Measurements from ENCODE around the gene SH3GL1. TPM values are rescaled to one million over a fixed set of nuclear protein-coding genes. Genes with fewer than 3 reads are reported as not detected.

The SH3GL1 gene
- total and polyA plus RNA-seq, 9 of the 15 experiments (the other 6 are each of a cell fraction or from before 2014, with no cell fraction given), result 1.7 to 75.3 (median 25.7) TPM

DNA sequence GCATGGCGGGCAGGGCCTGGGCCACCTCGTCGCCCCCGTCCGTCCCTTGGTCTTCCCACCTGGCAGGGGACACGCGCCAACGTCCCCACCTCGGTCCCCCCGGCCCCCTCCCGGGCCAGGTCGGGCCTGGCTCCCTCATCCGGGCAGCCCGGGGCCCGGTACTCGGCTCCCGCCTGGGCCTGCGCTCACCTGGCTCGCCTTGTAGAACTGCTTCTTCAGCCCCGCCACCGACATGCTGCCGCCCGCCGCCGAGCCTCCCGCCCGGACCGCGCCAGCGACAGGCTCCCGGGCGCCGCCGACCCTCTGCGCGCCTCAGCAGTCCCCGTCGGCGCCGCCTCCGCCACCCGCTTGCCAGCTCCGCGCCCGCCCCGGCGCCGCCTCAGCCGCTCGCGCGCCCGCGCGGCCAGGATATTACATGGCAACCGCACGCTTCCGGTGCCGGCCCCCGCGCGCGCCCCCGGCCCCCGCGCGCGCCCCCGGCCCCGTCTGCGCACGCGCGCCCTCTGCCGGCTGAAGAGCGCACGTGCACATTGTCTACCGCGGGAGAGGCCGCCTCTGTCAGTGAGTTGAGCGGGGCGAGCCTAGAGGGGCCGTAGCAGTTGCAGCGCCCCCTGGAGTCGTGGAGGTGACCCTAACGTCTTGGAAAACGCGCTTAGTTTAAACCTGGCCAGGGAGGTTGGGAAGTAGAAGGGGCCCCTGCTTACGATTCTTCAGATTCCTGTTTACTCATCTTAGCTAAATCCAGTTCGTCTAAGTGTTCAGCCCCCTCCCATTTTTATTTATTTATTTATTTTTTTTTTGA lies at the start of gene SH3GL1 (continued):
- TF ChIP-seq RFX5 (IDR thresholded peaks at IDR 0.05; ENCODE audit: low read depth, low read length) (no peak), ESRRA (IDR thresholded peaks at IDR 0.05; ENCODE audit: borderline replicate concordance, low read depth) (peak; percentile 45; the same call in 1 of the 2 replicates), KLF13 (tag; IDR thresholded peaks at IDR 0.05; ENCODE audit: borderline replicate concordance, low read depth) (no peak), ZNF165 (CRISPR knock-in tag; IDR thresholded peaks at IDR 0.05; ENCODE audit: borderline replicate concordance) (no peak), ZKSCAN8 (CRISPR knock-in tag; IDR thresholded peaks at IDR 0.05) (no peak), MEIS2 (IDR thresholded peaks at IDR 0.05; ENCODE audit: partially characterized antibody) (no peak), EGR1 (conservative IDR thresholded peaks at IDR 0.05) (no peak), ZKSCAN1 (IDR thresholded peaks at IDR 0.05; ENCODE audit: low read depth, low read length) (peak; percentile 74; the same call in 1 of the 2 replicates), RBFOX2 (IDR thresholded peaks at IDR 0.05; ENCODE audit: low read depth, low read length) (peak; percentile 80), ZNF12 (CRISPR knock-in tag; IDR thresholded peaks at IDR 0.05) (no peak), ZNF695 (CRISPR knock-in tag; IDR thresholded peaks at IDR 0.05) (no peak), SIRT6 (IDR thresholded peaks at IDR 0.05; ENCODE audit: low read depth, low read length) (no peak), SETDB1 (IDR thresholded peaks at IDR 0.05; ENCODE audit: low read length) (no peak)
- TF ChIP-seq, protein P1, sequence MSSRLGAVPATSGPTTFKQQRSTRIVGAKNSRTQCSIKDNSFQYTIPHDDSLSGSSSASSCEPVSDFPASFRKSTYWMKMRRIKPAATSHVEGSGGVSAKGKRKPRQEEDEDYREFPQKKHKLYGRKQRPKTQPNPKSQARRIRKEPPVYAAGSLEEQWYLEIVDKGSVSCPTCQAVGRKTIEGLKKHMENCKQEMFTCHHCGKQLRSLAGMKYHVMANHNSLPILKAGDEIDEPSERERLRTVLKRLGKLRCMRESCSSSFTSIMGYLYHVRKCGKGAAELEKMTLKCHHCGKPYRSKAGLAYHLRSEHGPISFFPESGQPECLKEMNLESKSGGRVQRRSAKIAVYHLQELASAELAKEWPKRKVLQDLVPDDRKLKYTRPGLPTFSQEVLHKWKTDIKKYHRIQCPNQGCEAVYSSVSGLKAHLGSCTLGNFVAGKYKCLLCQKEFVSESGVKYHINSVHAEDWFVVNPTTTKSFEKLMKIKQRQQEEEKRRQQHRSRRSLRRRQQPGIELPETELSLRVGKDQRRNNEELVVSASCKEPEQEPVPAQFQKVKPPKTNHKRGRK (tag; IDR thresholded peaks at IDR 0.05), result no peak
- TF ChIP-seq, protein P2, sequence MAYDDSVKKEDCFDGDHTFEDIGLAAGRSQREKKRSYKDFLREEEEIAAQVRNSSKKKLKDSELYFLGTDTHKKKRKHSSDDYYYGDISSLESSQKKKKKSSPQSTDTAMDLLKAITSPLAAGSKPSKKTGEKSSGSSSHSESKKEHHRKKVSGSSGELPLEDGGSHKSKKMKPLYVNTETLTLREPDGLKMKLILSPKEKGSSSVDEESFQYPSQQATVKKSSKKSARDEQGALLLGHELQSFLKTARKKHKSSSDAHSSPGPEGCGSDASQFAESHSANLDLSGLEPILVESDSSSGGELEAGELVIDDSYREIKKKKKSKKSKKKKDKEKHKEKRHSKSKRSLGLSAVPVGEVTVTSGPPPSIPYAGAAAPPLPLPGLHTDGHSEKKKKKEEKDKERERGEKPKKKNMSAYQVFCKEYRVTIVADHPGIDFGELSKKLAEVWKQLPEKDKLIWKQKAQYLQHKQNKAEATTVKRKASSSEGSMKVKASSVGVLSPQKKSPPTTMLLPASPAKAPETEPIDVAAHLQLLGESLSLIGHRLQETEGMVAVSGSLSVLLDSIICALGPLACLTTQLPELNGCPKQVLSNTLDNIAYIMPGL (CRISPR knock-in tag; IDR thresholded peaks at IDR 0.05), result peak; percentile 43; the same call in 1 of the 2 replicates
- TF ChIP-seq, protein P3, sequence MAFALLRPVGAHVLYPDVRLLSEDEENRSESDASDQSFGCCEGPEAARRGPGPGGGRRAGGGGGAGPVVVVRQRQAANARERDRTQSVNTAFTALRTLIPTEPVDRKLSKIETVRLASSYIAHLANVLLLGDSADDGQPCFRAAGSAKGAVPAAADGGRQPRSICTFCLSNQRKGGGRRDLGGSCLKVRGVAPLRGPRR (CRISPR knock-in tag; IDR thresholded peaks at IDR 0.05), result no peak
- TF ChIP-seq, protein P4, sequence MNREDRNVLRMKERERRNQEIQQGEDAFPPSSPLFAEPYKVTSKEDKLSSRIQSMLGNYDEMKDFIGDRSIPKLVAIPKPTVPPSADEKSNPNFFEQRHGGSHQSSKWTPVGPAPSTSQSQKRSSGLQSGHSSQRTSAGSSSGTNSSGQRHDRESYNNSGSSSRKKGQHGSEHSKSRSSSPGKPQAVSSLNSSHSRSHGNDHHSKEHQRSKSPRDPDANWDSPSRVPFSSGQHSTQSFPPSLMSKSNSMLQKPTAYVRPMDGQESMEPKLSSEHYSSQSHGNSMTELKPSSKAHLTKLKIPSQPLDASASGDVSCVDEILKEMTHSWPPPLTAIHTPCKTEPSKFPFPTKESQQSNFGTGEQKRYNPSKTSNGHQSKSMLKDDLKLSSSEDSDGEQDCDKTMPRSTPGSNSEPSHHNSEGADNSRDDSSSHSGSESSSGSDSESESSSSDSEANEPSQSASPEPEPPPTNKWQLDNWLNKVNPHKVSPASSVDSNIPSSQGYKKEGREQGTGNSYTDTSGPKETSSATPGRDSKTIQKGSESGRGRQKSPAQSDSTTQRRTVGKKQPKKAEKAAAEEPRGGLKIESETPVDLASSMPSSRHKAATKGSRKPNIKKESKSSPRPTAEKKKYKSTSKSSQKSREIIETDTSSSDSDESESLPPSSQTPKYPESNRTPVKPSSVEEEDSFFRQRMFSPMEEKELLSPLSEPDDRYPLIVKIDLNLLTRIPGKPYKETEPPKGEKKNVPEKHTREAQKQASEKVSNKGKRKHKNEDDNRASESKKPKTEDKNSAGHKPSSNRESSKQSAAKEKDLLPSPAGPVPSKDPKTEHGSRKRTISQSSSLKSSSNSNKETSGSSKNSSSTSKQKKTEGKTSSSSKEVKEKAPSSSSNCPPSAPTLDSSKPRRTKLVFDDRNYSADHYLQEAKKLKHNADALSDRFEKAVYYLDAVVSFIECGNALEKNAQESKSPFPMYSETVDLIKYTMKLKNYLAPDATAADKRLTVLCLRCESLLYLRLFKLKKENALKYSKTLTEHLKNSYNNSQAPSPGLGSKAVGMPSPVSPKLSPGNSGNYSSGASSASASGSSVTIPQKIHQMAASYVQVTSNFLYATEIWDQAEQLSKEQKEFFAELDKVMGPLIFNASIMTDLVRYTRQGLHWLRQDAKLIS (CRISPR knock-in tag; IDR thresholded peaks at IDR 0.05), result peak; percentile 54; the same call in 1 of the 2 replicates
- TF ChIP-seq, protein P5, sequence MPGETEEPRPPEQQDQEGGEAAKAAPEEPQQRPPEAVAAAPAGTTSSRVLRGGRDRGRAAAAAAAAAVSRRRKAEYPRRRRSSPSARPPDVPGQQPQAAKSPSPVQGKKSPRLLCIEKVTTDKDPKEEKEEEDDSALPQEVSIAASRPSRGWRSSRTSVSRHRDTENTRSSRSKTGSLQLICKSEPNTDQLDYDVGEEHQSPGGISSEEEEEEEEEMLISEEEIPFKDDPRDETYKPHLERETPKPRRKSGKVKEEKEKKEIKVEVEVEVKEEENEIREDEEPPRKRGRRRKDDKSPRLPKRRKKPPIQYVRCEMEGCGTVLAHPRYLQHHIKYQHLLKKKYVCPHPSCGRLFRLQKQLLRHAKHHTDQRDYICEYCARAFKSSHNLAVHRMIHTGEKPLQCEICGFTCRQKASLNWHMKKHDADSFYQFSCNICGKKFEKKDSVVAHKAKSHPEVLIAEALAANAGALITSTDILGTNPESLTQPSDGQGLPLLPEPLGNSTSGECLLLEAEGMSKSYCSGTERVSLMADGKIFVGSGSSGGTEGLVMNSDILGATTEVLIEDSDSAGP (CRISPR knock-in tag; IDR thresholded peaks at IDR 0.05), result no peak

All from K562 (cell line).